Activated B cell treated with CpG ODN at 0.5 μM for 24 hours (primary cell): Measurements from ENCODE around the gene GAL3ST3. TPM values are rescaled to one million over a fixed set of nuclear protein-coding genes. Genes with fewer than 3 reads are reported as not detected.

Source experiments
- ATAC-seq: fragments of 200-7000 bp; cut with Tn5 transposase; one replicate; pipeline ENCODE4 v1.10.0; 2021; ENCODE audit warnings: low read depth, mild to moderate bottlenecking, moderate library complexity
- CTCF ChIA-PET: fragments of 350-600 bp; sonication (Branson Sonifier 250); formaldehyde crosslinking; loops from one replicate; lab custom pipeline; 2021; ENCODE audit warnings: antibody characterized with exemption; lab: Charles Lee
- POLR2A ChIA-PET: fragments of 350-600 bp; sonication (Branson Sonifier 250); formaldehyde crosslinking; loops from one replicate; lab custom pipeline; 2021; ENCODE audit warnings: antibody characterized with exemption; lab: Charles Lee
- DNase-seq: peaks from one replicate; pipeline ENCODE4 v3.0.0; 2022
- H3K27ac Mint-ChIP-seq: one replicate; pipeline ENCODE4 v1.8.0; 2020; ENCODE audit warnings: mixed read lengths
- H3K27me3 Mint-ChIP-seq: one replicate; pipeline ENCODE4 v1.8.0; 2021; ENCODE audit warnings: mixed read lengths
- H3K36me3 Mint-ChIP-seq: one replicate; pipeline ENCODE4 v1.8.0; 2021; ENCODE audit warnings: low read depth, mixed read lengths
- H3K4me1 Mint-ChIP-seq: one replicate; pipeline ENCODE4 v1.8.0; 2021; ENCODE audit warnings: mixed read lengths
- H3K4me3 Mint-ChIP-seq: one replicate; pipeline ENCODE4 v1.8.0; 2020; ENCODE audit warnings: mild to moderate bottlenecking, mixed read lengths
- H3K9me3 Mint-ChIP-seq: one replicate; pipeline ENCODE4 v1.8.0; 2020; ENCODE audit warnings: mixed read lengths
- CTCF ChIP-seq: fragments of 200-600 bp; IDR thresholded peaks from one replicate; pipeline ENCODE4 v1.8.0; 2022; ENCODE audit warnings: antibody characterized with exemption, mild to moderate bottlenecking
- intact Hi-C: fragments of 100-400 bp; cut with micrococcal nuclease; formaldehyde crosslinking; loops from one replicate; pipeline ENCODE4 v1.15.1; 2024
- total RNA-seq: library from RNA; stranded (reverse); gene quantifications from 2 replicates; pipeline ENCODE4 v1.2.3, GENCODE V29; 2022

GAL3ST3 gene
- total RNA-seq, 1 donor from 2014 or later = not detected

- no peak for TF ChIP-seq CTCF
- Mint-ChIP-seq H3K9me3 (no peaks in the 10 kb centered on the region), H3K4me3 (no peak overlapping the region), H3K36me3 (peaks cover 75% of the 10 kb centered on the region), H3K27me3 (no peaks in the 10 kb centered on the region), H3K4me1 (peaks cover 50% of the 10 kb centered on the region), H3K27ac (peak overlapping the region; percentile 95)
- CTCF ChIA-PET = interaction anchor here (0.6 to 3.2 kb wide), 16 partner anchors 8 to 183 kb away, joined by 3 to 59 read pairs (median 6); partner anchors contain the start of gene SF3B2
- ATAC-seq = no peak
- intact Hi-C loops = loop anchor here (1.0 to 2.0 kb wide), 3 partner anchors 22 to 154 kb away; no protein-coding TSS in a partner anchor
- POLR2A ChIA-PET = interaction anchor here (5.2 to 6.8 kb wide), 3 partner anchors 13 to 59 kb away, joined by 44 to 59 read pairs (median 46); partner anchors contain the start of gene SF3B2
- DNase-seq = no peak
Measured at GRCh38 chr11:66067640-66068039, 18.7 kb upstream of the GAL3ST3 start.

DNA sequence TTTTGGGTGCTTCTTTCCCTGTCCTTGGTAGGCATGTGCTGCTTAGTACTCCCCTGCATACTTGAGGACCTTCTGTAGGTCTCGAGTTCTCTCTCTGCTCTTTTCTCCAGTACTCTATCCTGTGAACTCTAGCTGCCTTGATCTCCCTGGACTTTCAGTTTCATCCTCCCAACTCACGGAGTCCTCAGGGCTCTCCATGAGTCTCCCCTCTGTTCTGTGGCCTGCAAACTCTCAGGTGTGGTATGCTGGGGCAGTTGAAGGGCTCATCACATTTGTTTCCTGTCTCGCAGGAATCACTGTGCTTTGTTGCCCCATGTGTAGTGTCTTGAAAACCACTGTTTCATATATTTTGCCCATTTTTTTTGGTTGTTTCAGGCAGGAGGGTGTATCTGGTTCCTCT is 17.8 kb upstream of the GAL3ST3 start:
- H3K4me3 Mint-ChIP-seq = no peak overlapping the region
- ChIA-PET POLR2A (interaction anchor here (6.0 to 6.8 kb wide), 2 partner anchors 14 to 60 kb away, joined by 44 to 46 read pairs; partner anchors contain the start of gene SF3B2), CTCF (interaction anchor here (1.1 to 3.2 kb wide), 5 partner anchors 60 to 182 kb away, joined by 3 to 59 read pairs (median 6); no protein-coding TSS in a partner anchor)
- TF ChIP-seq CTCF = no peak
- no peaks in the 10 kb centered on the region for H3K27me3 Mint-ChIP-seq
- ATAC-seq = no peak
- intact Hi-C loops = no loop called here
- peaks cover 41% of the 10 kb centered on the region for H3K4me1 Mint-ChIP-seq
- DNase-seq = no peak
- no peaks in the 10 kb centered on the region for H3K9me3 Mint-ChIP-seq
- H3K36me3 Mint-ChIP-seq = peaks cover 73% of the 10 kb centered on the region
- H3K27ac Mint-ChIP-seq = peak overlapping the region; percentile 51

DNA sequence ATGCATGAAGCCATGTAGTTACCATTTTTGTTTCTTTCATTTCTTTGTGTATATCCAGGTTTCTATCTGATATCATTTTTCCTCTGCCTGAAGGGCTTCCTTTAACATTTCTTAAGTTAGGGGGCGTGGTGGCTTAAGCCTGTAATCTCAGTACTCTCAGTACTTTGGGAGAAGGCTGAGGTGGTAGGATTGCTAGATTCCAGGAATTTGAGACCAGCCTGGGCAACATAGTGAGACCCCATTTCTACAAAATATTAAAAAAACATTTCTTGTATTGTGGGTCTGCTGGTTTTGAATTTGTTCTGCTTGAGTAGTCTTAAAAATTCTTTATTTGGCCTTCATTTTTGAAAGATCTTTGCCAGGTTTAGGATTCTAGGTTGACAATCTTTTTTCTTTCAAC is 15.6 kb upstream of the GAL3ST3 start:
- H3K27ac Mint-ChIP-seq = no peak overlapping the region
- ATAC-seq (no peak), DNase-seq (no peak)
- H3K27me3 Mint-ChIP-seq = no peaks in the 10 kb centered on the region
- CTCF ChIA-PET = interaction anchor here (1.0 to 2.4 kb wide), 3 partner anchors 19 to 71 kb away, joined by 3 to 9 read pairs (median 5); no protein-coding TSS in a partner anchor
- peaks cover 91% of the 10 kb centered on the region for H3K36me3 Mint-ChIP-seq
- no peak for TF ChIP-seq CTCF
- no peak overlapping the region for H3K4me3 Mint-ChIP-seq
- POLR2A ChIA-PET = no interaction called here
- intact Hi-C loops = no loop called here
- H3K9me3 Mint-ChIP-seq = no peaks in the 10 kb centered on the region
- H3K4me1 Mint-ChIP-seq = peaks cover 49% of the 10 kb centered on the region

- Mint-ChIP-seq H3K27ac (peak overlapping the region; percentile 8), H3K9me3 (no peaks in the 10 kb centered on the region), H3K4me1 (peaks cover 42% of the 10 kb centered on the region), H3K27me3 (no peaks in the 10 kb centered on the region), H3K4me3 (no peak overlapping the region), H3K36me3 (peaks cover 93% of the 10 kb centered on the region)
- no peak for ATAC-seq
- DNase-seq = no peak
- ChIA-PET CTCF (interaction anchor here (1.4 to 2.4 kb wide), 2 partner anchors 19 to 71 kb away, joined by 3 to 9 read pairs; no protein-coding TSS in a partner anchor), POLR2A (interaction anchor here (2.0 kb wide), 1 partner anchor 12 kb away, joined by 8 read pairs; the partner anchor contains the start of gene SF3B2)
- intact Hi-C loops = no loop called here
- TF ChIP-seq CTCF = no peak
Measured at GRCh38 chr11:66063900-66064299, 14.9 kb upstream of the GAL3ST3 start.

GRCh38 chr11:66062408-66062807 is 13.4 kb upstream of the GAL3ST3 start:
- Mint-ChIP-seq H3K4me3 (no peak overlapping the region), H3K4me1 (peaks cover 30% of the 10 kb centered on the region), H3K27ac (no peak overlapping the region), H3K36me3 (peaks cover 93% of the 10 kb centered on the region), H3K27me3 (no peaks in the 10 kb centered on the region), H3K9me3 (no peaks in the 10 kb centered on the region)
- ChIA-PET CTCF (interaction anchor here (2.4 kb wide), 1 partner anchor 17 kb away, joined by 9 read pairs; no protein-coding TSS in a partner anchor), POLR2A (interaction anchor here (0.6 to 2.0 kb wide), 3 partner anchors 10 to 946 kb away, joined by 3 to 8 read pairs (median 3); partner anchors contain the start of gene SF3B2)
- ATAC-seq (no peak), DNase-seq (no peak)
- TF ChIP-seq CTCF = no peak
- intact Hi-C loops = no loop called here
